Fibroblast of upper back skin (primary cell): ENCODE measurements around the gene ONECUT1.
A peak's percentile ranks its signal among the peaks of the same experiment; 100 is the strongest.
"Not testable (repeated sequence)": the region's sequence is repeated elsewhere in the genome, so short reads cannot be mapped to it uniquely, and the experiment has no call there.

Experiments used
- DNase-seq: peaks from one replicate; pipeline ENCODE4 v3.0.0-alpha.2; 2013

Gene ONECUT1

GRCh38 chr15:52790169-52790708 lies at the start of gene ONECUT1:
Gene ONECUT1, minus strand, starts transcription at chr15:52790336. Its CDS starts 452 bp downstream, at chr15:52789884.
- peak; percentile 29 for DNase-seq

DNA sequence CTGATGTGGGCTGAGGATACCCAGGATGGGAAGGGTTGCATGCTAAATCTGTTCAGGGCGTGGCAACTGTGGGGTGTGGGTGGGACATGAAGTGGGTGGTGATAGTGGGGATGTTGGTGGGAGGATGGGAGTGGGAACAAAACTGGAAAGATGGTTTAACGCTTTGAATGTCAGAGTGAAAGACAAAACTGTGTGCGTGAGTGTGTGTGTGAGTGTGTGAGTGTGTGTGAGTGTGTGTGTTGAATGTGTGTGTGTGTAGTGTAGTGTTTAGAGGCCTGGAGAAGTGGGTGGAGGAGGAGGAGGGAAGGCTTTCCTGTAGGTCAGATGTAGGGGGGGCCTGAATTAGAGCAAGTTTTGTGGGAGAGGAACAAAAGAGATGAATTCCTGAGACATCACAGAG lies 44.2 kb upstream of the ONECUT1 start:
- DNase-seq: no peak

GRCh38 chr15:52824169-52824942 lies 34.2 kb upstream of the ONECUT1 start:
- not testable (repeated sequence) for DNase-seq

- DNase-seq: no peak
These were observed 32.3 kb upstream of the ONECUT1 start for GRCh38 chr15:52822475-52822874.

- DNase-seq: no peak
These were observed 29.1 kb upstream of the ONECUT1 start for GRCh38 chr15:52819253-52819652.

DNA sequence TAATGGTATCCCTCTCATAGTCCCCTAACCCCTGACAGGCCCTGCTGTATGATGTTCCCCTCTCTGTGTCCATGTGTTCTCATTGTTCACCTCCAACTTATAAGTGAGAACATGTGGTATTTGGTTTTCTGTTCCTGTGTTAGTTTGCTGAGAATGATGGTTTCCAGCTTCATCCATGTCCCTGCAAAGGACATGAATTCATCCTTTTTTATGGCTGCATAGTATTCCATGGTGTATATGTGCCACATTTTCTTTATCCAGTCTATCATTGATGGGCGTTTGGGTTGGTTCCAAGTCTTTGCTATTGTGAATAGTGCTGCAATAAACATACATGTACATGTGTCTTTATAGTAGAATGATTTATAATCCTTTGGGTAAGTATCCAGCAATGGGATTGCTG lies 25.8 kb upstream of the ONECUT1 start:
- not testable (repeated sequence) for DNase-seq

DNA sequence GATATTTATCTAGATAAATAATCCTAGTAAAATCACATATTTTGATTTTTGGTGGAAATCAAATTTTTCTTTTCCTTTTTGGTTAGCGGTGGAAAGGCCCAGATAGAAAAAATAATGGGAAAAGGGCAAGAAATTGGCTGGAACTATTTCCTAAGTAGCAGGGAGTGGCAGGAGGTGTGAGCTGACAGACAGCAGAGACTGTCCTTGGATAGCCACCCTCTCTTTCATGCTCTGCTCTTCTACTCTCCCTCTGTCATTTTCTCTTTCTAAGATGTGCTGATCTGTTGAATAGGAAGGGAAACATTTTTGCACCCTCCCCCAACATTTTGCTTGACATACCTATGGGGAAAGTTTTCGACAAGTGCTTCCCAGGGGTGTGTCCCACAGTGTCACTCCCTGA lies 18.9 kb upstream of the ONECUT1 start:
- no peak for DNase-seq

DNA sequence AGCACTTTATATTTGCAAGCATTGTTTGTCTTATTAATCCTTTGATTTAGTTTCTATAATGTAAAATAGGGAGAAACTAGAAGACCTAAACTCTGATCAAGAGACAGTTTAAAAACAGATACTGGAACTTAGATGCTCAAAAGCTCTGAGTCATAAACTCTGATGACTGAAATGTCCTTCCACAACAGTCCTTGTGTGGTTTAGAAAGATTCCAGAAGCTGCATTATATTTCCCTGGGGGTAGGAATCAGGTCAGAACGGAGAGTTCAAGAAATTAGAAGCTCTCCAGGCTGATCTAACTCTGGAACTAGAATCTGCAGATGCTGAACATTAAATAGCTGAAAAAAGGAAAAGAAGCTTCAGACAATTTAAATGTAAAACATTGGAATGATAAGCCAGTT lies 18.3 kb upstream of the ONECUT1 start:
- peak; percentile 30 for DNase-seq

DNA sequence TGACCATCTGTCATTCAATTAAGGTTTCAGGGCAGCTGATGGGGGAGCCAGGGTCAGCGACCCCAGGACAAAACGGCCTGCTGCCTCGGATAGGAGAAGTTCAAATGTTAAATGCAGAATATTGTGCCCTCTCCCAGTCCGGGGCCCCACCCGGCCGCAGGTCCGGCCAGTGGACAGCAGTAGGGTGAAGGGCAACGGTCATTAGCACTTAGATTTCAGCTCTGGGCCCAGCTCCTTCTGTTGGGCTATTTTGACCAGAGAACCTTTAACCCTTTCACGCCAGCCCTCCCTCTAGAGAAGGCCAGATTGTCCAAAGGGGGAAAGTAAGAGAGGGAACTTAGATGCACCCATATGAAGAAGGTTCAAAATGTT lies 16.1 kb upstream of the ONECUT1 start:
- DNase-seq: no peak

DNA sequence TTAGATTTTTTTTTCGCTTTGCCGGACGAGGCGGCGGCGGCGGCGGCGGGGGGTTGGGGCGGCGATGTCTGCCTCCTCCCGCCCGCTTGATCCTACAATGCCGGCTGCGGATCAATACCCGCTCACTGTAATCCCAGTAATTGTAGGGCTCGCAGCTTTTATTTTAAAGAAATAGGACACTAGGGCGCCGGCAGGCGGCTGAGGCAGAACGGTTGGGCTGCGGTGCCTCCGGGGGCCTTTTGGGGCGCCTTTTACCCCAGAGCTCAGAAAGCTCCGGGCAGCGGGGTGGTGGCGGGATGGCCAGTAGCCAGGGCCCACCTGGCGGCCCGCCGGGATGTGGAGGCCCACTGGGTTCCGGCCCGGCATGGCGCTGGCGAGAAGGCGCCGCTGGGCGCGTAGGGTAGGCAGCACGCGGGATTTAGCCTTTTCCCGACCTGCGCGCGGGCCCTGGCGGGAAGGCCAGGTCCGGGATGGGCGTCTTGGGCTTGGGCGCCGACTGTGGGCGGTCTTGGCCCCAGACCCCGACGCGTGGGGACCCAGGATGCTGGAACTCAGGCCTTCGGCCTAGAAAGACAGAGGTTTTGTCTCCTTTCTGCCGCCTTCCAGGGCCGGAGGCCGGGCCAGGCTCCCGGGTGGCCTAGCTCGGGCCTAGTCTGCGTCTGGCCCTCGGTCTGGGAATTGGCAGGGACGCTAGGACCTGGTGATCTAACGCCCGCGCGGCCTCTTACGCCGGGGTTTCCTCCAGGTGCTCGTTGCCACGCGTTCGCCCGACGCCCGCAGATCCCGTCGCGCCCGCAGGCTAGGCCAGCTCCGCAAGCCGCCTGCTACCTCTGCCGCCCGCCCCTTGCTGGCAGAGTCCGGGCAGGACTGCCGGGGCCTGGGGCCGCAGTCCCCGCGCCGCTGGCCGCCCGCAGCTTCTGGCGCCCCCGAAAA lies 15.5 kb upstream of the ONECUT1 start:
- DNase-seq: no peak

GRCh38 chr15:52804526-52805081 lies 14.5 kb upstream of the ONECUT1 start:
- no peak for DNase-seq

DNA sequence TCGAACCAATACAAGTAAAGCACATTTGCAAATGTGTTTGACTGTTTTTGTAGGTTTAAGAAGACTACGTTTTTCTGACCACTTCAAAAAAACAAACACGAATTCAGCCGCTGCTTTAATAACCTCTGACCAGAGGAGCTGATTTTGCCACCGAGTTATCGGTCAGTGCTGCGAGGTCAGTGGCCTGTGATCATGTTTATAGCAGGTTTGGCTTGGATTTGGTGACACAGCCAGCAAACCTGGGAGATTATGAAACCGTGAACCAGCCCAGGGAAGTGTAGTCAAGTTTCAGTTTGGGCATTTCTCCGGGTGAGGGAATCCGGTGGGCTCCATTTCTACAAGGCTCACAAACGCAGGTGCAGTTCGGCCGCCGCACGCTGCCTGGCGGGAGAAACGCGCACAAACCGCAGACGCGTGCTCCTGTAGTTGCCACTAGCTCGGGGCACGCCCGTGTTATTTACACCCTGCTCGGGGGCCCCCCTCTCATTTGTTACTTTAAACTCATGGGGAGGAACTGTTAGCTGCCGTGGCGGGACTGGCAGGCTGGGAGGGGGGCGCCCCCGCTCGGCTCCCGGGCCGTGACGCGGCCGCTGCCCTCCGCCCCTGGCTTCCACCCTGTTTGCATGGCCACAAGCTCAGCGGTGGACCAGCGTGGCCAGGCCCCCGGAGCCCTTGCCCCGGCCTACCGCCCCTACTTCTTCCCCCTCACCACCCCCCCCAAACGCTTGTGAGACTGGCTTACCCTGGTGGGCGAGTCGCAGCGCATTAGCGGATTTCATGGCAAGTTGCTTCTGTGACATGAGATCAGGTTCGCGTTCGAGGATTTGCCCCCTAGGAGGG lies 13.6 kb upstream of the ONECUT1 start:
- DNase-seq: no peak

DNA sequence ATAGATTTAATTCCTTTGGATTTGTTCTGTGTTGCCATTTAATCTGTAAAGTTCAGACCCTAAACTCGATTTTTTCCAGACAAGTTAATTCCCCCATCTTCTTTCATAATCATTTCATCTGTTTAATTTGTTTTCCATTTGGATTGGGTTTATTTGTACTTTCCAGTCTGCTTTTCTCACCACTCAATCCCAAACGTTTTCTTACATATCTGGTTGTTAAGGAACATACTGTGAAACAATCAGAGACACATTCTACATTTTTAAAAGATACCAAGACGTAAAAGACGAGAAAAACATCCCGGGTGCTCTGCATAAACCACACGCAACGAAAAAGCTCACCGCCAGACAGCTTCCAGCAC lies 13.0 kb upstream of the ONECUT1 start:
- no peak for DNase-seq

GRCh38 chr15:52802110-52802509 lies 12.0 kb upstream of the ONECUT1 start:
- no peak for DNase-seq

GRCh38 chr15:52801748-52802085 lies 11.6 kb upstream of the ONECUT1 start:
- no peak for DNase-seq

DNA sequence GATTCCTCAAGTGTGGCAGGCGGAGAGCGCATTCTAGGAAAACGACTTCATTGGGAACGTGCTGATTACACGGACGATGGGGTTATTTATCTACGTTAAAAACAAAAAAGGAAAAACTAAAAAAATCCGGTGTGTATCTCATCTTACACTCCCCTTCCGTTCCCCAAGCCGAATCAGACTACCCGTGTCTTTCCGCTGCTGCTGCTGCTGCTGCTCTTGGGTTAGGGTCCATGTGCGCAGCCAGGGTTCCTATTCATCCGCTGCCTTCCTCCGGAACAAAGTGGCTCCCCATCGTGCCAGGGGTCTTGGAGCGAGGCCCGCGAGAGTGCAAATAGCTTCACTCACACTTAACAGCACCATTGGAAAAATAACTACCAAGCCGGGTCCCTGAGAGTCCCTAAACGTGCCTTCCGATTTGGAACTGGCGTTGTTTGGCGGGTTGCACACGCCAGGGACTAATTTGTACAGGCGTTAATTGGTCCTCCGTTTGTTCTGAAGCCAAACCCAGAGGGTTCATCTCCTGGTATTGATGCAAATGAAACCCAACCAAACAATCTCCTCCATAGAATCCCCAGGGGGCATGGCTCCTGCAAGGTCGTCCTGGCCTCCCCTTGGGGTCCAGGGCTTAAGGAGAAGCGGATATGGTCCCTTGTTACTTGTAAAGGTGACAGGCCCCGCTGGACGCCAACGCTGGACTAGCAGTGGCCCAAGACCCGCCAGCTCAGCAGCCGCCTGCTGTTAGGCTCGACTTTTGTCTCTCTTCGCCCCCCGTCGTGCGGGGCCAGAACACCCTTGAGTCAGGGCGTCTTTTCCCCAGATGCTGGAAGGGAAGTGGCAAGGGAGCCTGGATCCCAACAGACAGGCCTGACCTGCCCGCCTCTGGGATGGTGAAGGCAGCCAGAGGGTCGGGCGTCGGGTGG lies 11.0 kb upstream of the ONECUT1 start:
- no peak for DNase-seq

DNA sequence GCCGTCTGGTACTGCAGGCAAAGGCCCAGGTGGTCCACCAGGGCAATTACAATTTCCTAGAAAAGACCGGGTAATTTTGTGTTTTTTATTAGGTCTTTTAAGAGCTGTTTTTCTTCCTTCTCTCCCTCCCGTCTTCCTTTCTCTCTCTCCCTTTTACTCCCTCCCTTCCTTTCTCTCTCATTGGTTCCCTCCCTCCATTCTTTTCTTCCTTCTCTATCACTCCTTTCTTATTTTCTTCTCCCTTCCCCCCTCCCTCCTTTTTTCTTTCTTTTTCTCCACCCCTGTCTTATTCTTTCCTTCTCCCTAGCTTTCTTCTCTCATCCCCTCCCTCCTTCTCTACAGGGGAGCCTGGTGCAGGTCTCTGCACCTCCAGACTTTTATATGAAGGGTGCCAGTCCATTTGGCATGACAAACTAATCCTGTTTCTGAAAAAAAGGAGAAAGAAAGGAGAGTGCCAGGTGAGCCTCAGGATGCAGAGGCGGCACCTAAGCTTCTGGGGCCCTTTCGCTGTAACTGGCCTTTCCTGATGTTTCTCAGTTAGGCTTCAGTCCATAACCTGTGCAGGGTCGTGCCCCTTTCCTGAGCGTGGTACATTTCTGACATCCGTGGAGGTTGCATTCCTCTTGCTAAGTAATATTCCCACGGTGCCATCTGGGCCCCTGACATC lies 9.1 kb upstream of the ONECUT1 start:
- no peak for DNase-seq

- DNase-seq: no peak
These were observed 8.5 kb upstream of the ONECUT1 start for GRCh38 chr15:52798529-52799101.

GRCh38 chr15:52797625-52798501 lies 7.7 kb upstream of the ONECUT1 start:
- no peak for DNase-seq
